Right lobe of liver (tissue), 6 donors: ENCODE data around the gene MAP7D3. TPM values are rescaled to one million over a fixed set of nuclear protein-coding genes. Genes with fewer than 3 reads are reported as not detected.

Experiments used
- ATAC-seq, 4 donors: fragments of 200-7000 bp; cut with Tn5 transposase; one replicate each; pipeline ENCODE4 v1.9.1; 2020; ENCODE audit warnings: mild to moderate bottlenecking in 4 of 4, moderate library complexity in 4 of 4
- DNase-seq, 3 donors: peaks; one replicate each; pipeline ENCODE4 v3.0.0-alpha.2; 2020
- H3K27ac ChIP-seq, 3 donors: fragments of 200-600 bp; one replicate each; pipeline ENCODE4 v1.8.0; 2022
- H3K27me3 ChIP-seq, 2 donors: fragments of 200-600 bp; one replicate each; pipeline ENCODE4 v1.8.0; 2022
- H3K36me3 ChIP-seq, 4 donors: fragments of 200-600 bp; sonication (generic) in 1 of 4; one replicate each; pipeline versions ENCODE4 v1.5.1 to v1.8.0; 2017 to 2022; ENCODE audit warnings: control low read depth in 1 of 4
- H3K4me1 ChIP-seq, 4 donors: fragments of 200-600 bp; sonication (generic) in 1 of 4; one replicate each; pipeline versions ENCODE4 v1.5.1 to v1.8.0; 2017 to 2022; ENCODE audit warnings: control low read depth in 1 of 4
- H3K4me3 ChIP-seq, 3 donors: fragments of 200-600 bp; one replicate each; pipeline ENCODE4 v1.8.0; 2022
- H3K9me3 ChIP-seq, 4 donors: fragments of 200-600 bp; sonication (generic) in 1 of 4; one replicate each; pipeline versions ENCODE4 v1.5.1 to v1.8.0; 2017 to 2022; ENCODE audit warnings: control low read depth in 1 of 4
- CTCF ChIP-seq, 4 donors: fragments of 200-600 bp in 3 of 4; fragments of 450-650 bp in 1 of 4; IDR thresholded peaks; one replicate each; pipeline versions ENCODE4 v1.5.1 to v1.8.0; 2016 to 2022; ENCODE audit warnings: antibody characterized with exemption in 4 of 4, mild to moderate bottlenecking in 2 of 4
- POLR2A ChIP-seq: fragments of 450-650 bp; IDR thresholded peaks from one replicate; pipeline ENCODE4 v1.6.1; 2017; ENCODE audit warnings: antibody characterized with exemption, mild to moderate bottlenecking
- WGBS: methylation state at CpG from one replicate; pipeline ENCODE4 v1.1.6; 2018; ENCODE audit warnings: low coverage, low lambda C conversion rate; ENCODE audit not compliant: insufficient coverage; ENCODE audit errors: missing lambda C conversion rate; 5-methylcytosine and 5-hydroxymethylcytosine counted together
- intact Hi-C, 2 donors: fragments of 100-400 bp; cut with DNase I; formaldehyde crosslinking; loops; one replicate each; pipeline versions ENCODE4 v1.11.2 to v1.14.1; 2022
- total RNA-seq, 6 experiments: library from RNA; depleted of rRNA in 2 of 6; stranded (reverse); fragments of >200 nt in 2 of 6; fragmentation: NEBNext Ultra II Directional in 3 of 6; extraction: Animal tissue kit (Norgen Biotek cat#: 25700) in 3 of 6; gene quantifications; one replicate each; pipeline versions ENCODE4 v1.1.0 to v1.2.4, GENCODE V29; 2016 to 2023
- donor health status: DM: no; HTN: yes; CAD: no.
- donor health status: DM: no; HTN: no; CAD: no.
- donor health status: DM: no; HTN: no; CAD: no.
- donor health status: DM: no; HTN: yes; CAD: no.
- donor health status: DM: no; HTN: yes; CAD: no.

The MAP7D3 gene
- total RNA-seq, 6 experiments from 2014 or later = 2.4 to 5.4 (median 4.1) TPM

GRCh38 chrX:136183917-136184316 lies 67.3 kb downstream of the MAP7D3 start:
- WGBS = 50% methylated on average over 1 of the region's 1 CpG
- intact Hi-C loops = no loop called here
- H3K4me1 ChIP-seq = peaks cover 0 to 8% (median 2%) of the 10 kb centered on the region in 4 donors
- no peak overlapping the region for H3K4me3 ChIP-seq
- H3K27ac ChIP-seq = no peak overlapping the region
- H3K27me3 ChIP-seq = no peaks in the 10 kb centered on the region
- TF ChIP-seq POLR2A (no peak), CTCF (IDR thresholded peaks at IDR 0.05) (no peak)
- no peak for DNase-seq
- H3K9me3 ChIP-seq = no peaks in the 10 kb centered on the region
- H3K36me3 ChIP-seq = no peaks in the 10 kb centered on the region
- ATAC-seq = no peak

- no peak overlapping the region for H3K27ac ChIP-seq
- H3K4me3 ChIP-seq = no peak overlapping the region
- TF ChIP-seq CTCF (IDR thresholded peaks at IDR 0.05) (no peak), POLR2A (no peak)
- ATAC-seq = peak in 1 of 4 donors; percentile 17
- DNase-seq = no peak
- intact Hi-C loops = no loop called here
- peaks cover 0 to 6% (median 2%) of the 10 kb centered on the region in 4 donors for H3K4me1 ChIP-seq
- no peaks in the 10 kb centered on the region for H3K27me3 ChIP-seq
- no peaks in the 10 kb centered on the region for H3K9me3 ChIP-seq
- no peaks in the 10 kb centered on the region for H3K36me3 ChIP-seq
- 56% methylated on average over 4 of the region's 4 CpGs for WGBS
Measured at GRCh38 chrX:136183172-136183571, 68.0 kb downstream of the MAP7D3 start.

GRCh38 chrX:136182414-136182813 lies 68.8 kb downstream of the MAP7D3 start:
- no peaks in the 10 kb centered on the region for H3K36me3 ChIP-seq
- DNase-seq (no peak), ATAC-seq (no peak)
- 52% methylated on average over 3 of the region's 3 CpGs for WGBS
- H3K27ac ChIP-seq = no peak overlapping the region
- TF ChIP-seq CTCF (IDR thresholded peaks at IDR 0.05) (no peak), POLR2A (no peak)
- H3K4me3 ChIP-seq = no peak overlapping the region
- intact Hi-C loops = no loop called here
- no peaks in the 10 kb centered on the region for H3K27me3 ChIP-seq
- no peaks in the 10 kb centered on the region for H3K9me3 ChIP-seq
- peaks cover 0 to 6% (median 2%) of the 10 kb centered on the region in 4 donors for H3K4me1 ChIP-seq

- peaks cover 0 to 4% of the 10 kb centered on the region in 2 donors for H3K27me3 ChIP-seq
- peaks cover 0 to 5% (median 0%) of the 10 kb centered on the region in 4 donors for H3K4me1 ChIP-seq
- H3K9me3 ChIP-seq = no peaks in the 10 kb centered on the region
- 40% methylated on average over 4 of the region's 4 CpGs for WGBS
- no peak overlapping the region for H3K27ac ChIP-seq
- no peak overlapping the region for H3K4me3 ChIP-seq
- intact Hi-C loops = no loop called here
- TF ChIP-seq POLR2A = no peak
- TF ChIP-seq CTCF (IDR thresholded peaks at IDR 0.05) = no peak
- ATAC-seq (no peak), DNase-seq (no peak)
- H3K36me3 ChIP-seq = no peaks in the 10 kb centered on the region
Measured at GRCh38 chrX:136179133-136179532, 72.1 kb downstream of the MAP7D3 start.

- no peaks in the 10 kb centered on the region for H3K36me3 ChIP-seq
- peaks cover 0 to 9% of the 10 kb centered on the region in 2 donors for H3K27me3 ChIP-seq
- H3K4me1 ChIP-seq = no peaks in the 10 kb centered on the region
- H3K9me3 ChIP-seq = no peaks in the 10 kb centered on the region
- no peak overlapping the region for H3K4me3 ChIP-seq
- H3K27ac ChIP-seq = no peak overlapping the region
- TF ChIP-seq POLR2A (no peak), CTCF (IDR thresholded peaks at IDR 0.05) (no peak)
- 17% methylated on average over 2 of the region's 2 CpGs for WGBS
- ATAC-seq (peak; percentile 33 to 79 (median 64)), DNase-seq (no peak)
- intact Hi-C loops = no loop called here
Measured at GRCh38 chrX:136176399-136176825, 74.8 kb downstream of the MAP7D3 start.
